ACC112 (cell line): ENCODE results near the gene NRSN2.
"Not testable (repeated sequence)": the region's sequence is repeated elsewhere in the genome, so short reads cannot be mapped to it uniquely, and the experiment has no call there.

Source experiments
- H2AFZ ChIP-seq: fragments of 200-600 bp; sonication (generic); one replicate; pipeline ENCODE4 v1.6.0; 2017; ENCODE audit warnings: antibody characterized with exemption, low read length; ENCODE audit not compliant: unreplicated experiment
- H3K27ac ChIP-seq: fragments of 200-600 bp; sonication (generic); 2 replicates; pipeline ENCODE4 v1.5.1; 2014; ENCODE audit warnings: low read depth, mild to moderate bottlenecking, antibody characterized with exemption, low read length, moderate library complexity
- H3K27me3 ChIP-seq: fragments of 200-600 bp; sonication (generic); 2 replicates; pipeline ENCODE4 v1.6.1; 2014; ENCODE audit warnings: mild to moderate bottlenecking, antibody characterized with exemption, low read length, moderate library complexity, mixed read lengths; ENCODE audit not compliant: insufficient read depth
- H3K36me3 ChIP-seq: fragments of 200-600 bp; sonication (generic); 2 replicates; pipeline ENCODE4 v1.6.1; 2016; ENCODE audit warnings: mild to moderate bottlenecking, antibody characterized with exemption, low read length, moderate library complexity, mixed read lengths; ENCODE audit not compliant: insufficient read depth
- H3K4me1 ChIP-seq: fragments of 200-600 bp; sonication (generic); one replicate; pipeline ENCODE4 v1.6.1; 2016; ENCODE audit warnings: low read length, mixed read lengths; ENCODE audit not compliant: insufficient read depth, unreplicated experiment, control insufficient read depth
- H3K4me3 ChIP-seq: fragments of 200-600 bp; sonication (generic); 2 replicates; pipeline ENCODE4 v1.5.1; 2014; ENCODE audit warnings: mild to moderate bottlenecking, low read depth, low read length
- H3K79me2 ChIP-seq: fragments of 200-600 bp; sonication (generic); one replicate; pipeline ENCODE4 v1.6.0; 2016; ENCODE audit warnings: low read length; ENCODE audit not compliant: control insufficient read depth, unreplicated experiment, insufficient read depth

NRSN2 gene

GRCh38 chr20:370151-370600 lies 23.3 kb downstream of the NRSN2 start:
- Histone ChIP-seq H3K27me3 (no peaks in the 10 kb centered on the region), H3K4me1 (peaks cover 33% of the 10 kb centered on the region), H3K36me3 (no peaks in the 10 kb centered on the region), H3K4me3 (no peak overlapping the region), H3K79me2 (no peaks in the 10 kb centered on the region), H3K27ac (no peak overlapping the region), H2AFZ (no peak overlapping the region)

GRCh38 chr20:370977-371754 lies 24.3 kb downstream of the NRSN2 start:
- H2AFZ ChIP-seq = no peak overlapping the region
- H3K27me3 ChIP-seq = no peaks in the 10 kb centered on the region
- H3K4me1 ChIP-seq = peaks cover 33% of the 10 kb centered on the region
- H3K4me3 ChIP-seq = no peak overlapping the region
- H3K36me3 ChIP-seq = no peaks in the 10 kb centered on the region
- peak overlapping the region; percentile 85 for H3K27ac ChIP-seq
- no peaks in the 10 kb centered on the region for H3K79me2 ChIP-seq

- H3K4me1 ChIP-seq = peaks cover 33% of the 10 kb centered on the region
- no peaks in the 10 kb centered on the region for H3K79me2 ChIP-seq
- H2AFZ ChIP-seq = no peak overlapping the region
- H3K27ac ChIP-seq = peak overlapping the region; percentile 85
- H3K27me3 ChIP-seq = no peaks in the 10 kb centered on the region
- no peak overlapping the region for H3K4me3 ChIP-seq
- H3K36me3 ChIP-seq = no peaks in the 10 kb centered on the region
Measured at GRCh38 chr20:371755-372542, 25.0 kb downstream of the NRSN2 start.

DNA sequence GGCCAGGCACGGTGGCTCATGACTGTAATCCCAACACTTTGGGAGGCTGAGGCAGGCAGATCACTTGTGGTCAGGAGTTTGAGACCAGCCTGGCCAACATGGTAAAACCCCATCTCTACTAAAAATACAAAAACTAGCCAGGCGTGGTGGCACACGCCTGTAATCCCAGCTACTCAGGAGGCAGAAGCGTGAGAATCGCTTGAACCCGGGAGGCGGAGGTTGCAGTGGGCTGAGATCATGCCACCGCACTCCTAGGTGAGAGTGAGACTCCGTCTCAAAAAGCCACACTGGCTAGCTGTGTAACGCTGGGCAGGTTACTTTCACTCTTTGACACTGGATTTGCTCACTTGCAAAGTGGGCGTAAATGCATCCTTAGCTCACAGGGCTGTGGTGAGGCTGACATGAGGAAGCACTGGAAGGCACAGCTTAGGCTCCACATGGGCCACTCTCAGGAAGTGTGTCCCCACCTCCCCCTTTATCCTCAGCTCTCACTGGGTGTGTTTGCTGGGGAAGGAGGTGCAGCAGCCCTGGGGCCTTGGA lies 25.7 kb downstream of the NRSN2 start:
- H2AFZ ChIP-seq, H3K36me3 ChIP-seq, H3K27me3 ChIP-seq, H3K79me2 ChIP-seq, H3K4me3 ChIP-seq: not testable (repeated sequence)
- H3K27ac ChIP-seq = peak overlapping the region; percentile 85
- H3K4me1 ChIP-seq = peaks cover 33% of the 10 kb centered on the region

DNA sequence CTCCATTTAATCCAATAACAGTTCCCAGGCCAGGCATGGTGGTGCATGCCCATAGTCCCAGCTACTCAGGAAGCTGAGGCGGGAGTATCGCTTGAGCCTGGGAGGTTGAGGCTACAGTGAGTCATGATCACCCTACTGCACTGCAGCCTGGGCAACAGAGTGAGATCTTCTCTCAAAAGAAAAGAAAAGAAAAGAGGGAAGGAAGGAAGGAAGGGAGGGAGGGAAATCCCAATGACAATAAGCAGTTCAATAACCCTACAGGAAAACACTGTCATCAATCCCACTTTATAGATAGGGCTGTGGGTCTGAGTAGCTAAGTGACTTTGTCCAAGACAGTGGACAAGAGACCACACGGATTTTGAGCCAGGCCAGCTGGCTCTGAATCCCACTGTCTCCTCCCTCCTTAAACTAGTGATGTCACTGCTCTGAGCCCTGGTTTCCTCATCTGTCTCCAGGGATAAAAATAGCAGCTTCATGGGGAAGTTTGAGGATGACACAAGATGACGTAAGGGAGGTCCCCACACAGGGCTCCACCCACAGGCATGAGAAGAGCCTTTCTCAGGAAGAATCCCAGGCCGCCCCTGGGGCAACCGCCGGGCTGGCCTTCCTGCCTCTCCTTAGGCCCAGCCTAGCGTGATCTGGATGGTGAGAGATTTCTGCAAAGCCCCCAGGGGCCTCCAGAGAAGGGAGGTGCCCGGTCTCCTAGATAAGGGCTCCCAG lies 26.4 kb downstream of the NRSN2 start:
- peak overlapping the region; percentile 85 for H3K27ac ChIP-seq
- H3K79me2 ChIP-seq = no peaks in the 10 kb centered on the region
- H3K4me3 ChIP-seq = no peak overlapping the region
- H3K4me1 ChIP-seq = peaks cover 33% of the 10 kb centered on the region
- H3K36me3 ChIP-seq = no peaks in the 10 kb centered on the region
- H3K27me3 ChIP-seq = no peaks in the 10 kb centered on the region
- peak overlapping the region; percentile 93 for H2AFZ ChIP-seq

- no peak overlapping the region for H3K27ac ChIP-seq
- H3K27me3 ChIP-seq = no peaks in the 10 kb centered on the region
- no peaks in the 10 kb centered on the region for H3K79me2 ChIP-seq
- H3K4me3 ChIP-seq = no peak overlapping the region
- no peaks in the 10 kb centered on the region for H3K36me3 ChIP-seq
- H2AFZ ChIP-seq = no peak overlapping the region
- H3K4me1 ChIP-seq = peaks cover 33% of the 10 kb centered on the region
Measured at GRCh38 chr20:375265-375889, 28.5 kb downstream of the NRSN2 start.

- no peaks in the 10 kb centered on the region for H3K79me2 ChIP-seq
- H3K27ac ChIP-seq = no peak overlapping the region
- no peaks in the 10 kb centered on the region for H3K27me3 ChIP-seq
- peaks cover 30% of the 10 kb centered on the region for H3K4me1 ChIP-seq
- no peak overlapping the region for H2AFZ ChIP-seq
- H3K4me3 ChIP-seq = no peak overlapping the region
- H3K36me3 ChIP-seq = no peaks in the 10 kb centered on the region
Measured at GRCh38 chr20:376089-376488, 29.2 kb downstream of the NRSN2 start.

GRCh38 chr20:376750-377149 lies 29.8 kb downstream of the NRSN2 start:
- H3K79me2 ChIP-seq = no peaks in the 10 kb centered on the region
- no peak overlapping the region for H3K27ac ChIP-seq
- no peaks in the 10 kb centered on the region for H3K36me3 ChIP-seq
- H2AFZ ChIP-seq = no peak overlapping the region
- peaks cover 24% of the 10 kb centered on the region for H3K4me1 ChIP-seq
- H3K4me3 ChIP-seq = no peak overlapping the region
- no peaks in the 10 kb centered on the region for H3K27me3 ChIP-seq

- H3K4me1 ChIP-seq = peaks cover 19% of the 10 kb centered on the region
- H3K27me3 ChIP-seq, H3K79me2 ChIP-seq, H3K36me3 ChIP-seq, H3K27ac ChIP-seq, H2AFZ ChIP-seq, H3K4me3 ChIP-seq: not testable (repeated sequence)
Measured at GRCh38 chr20:377578-377977, 30.7 kb downstream of the NRSN2 start.

DNA sequence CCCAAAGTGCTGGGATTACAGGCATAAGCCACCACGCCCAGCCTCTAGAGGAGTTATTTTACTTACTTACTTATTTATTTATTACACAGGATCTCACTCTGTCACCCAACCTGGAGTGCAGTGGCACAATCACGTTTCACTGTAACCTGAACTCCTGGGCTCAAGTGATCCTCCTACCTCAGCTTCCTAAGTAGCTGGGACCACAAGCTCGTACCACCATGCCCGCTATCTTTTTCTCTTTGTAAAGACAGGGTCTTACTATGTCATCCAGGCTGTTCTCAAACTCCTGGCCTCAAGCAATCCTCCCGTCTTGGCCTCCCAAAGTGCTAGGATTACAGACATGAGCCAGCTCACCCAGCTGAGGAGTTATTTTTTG lies 32.0 kb downstream of the NRSN2 start:
- H3K36me3 ChIP-seq = no peaks in the 10 kb centered on the region
- no peak overlapping the region for H3K27ac ChIP-seq
- H3K4me3 ChIP-seq = no peak overlapping the region
- H3K79me2 ChIP-seq = peaks cover 5% of the 10 kb centered on the region
- H3K27me3 ChIP-seq = no peaks in the 10 kb centered on the region
- H2AFZ ChIP-seq = no peak overlapping the region
- peaks cover 8% of the 10 kb centered on the region for H3K4me1 ChIP-seq
